GM21619 (cell line): ENCODE measurements around the gene TBCK.

Experiments
- ATAC-seq: cut with Tn5 transposase; IDR thresholded peaks from one replicate; pipeline ENCODE4 v1.9.1; 2021; ENCODE audit not compliant: unreplicated experiment

Gene TBCK

DNA sequence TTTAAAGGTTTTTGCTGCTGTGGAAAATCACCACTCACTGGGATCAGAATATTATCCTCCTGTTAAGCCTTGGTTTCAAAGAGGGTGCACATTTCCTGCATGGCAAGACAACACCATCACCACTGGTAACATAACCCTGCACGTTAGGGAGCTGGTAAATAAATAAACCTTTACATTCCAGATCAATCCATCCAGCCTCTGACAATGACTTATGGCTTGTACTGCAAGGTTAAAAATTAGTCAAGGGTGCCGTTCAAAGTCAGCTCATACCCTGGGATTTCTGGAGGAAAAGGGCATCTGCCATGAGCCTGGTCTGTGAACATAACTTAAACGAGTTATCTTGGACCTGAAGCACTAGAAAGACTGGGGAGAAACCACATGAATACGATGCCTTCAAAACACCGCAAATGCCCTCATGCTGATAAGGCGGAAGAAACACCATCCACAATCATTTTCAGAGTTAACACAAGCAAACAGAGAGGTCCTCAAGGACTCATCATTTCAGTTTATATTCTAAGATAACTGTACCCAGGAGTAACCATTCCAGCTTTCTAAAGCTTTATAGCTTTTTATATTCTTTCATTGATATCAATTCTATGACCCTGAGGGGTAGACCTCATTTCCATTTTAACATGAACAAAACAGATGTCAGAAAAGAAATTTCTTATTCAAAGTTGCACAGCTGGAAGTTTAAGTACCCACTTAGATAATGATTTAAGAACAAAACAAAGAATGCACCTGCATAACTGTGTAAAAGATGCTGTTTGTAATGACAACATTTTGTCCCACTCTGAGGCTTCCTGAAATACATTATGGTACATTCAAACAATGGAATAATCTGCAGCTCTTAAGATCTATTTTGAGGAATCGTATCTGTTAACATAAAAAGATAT is 317.6 kb downstream of the TBCK start:
- ATAC-seq: no peak

DNA sequence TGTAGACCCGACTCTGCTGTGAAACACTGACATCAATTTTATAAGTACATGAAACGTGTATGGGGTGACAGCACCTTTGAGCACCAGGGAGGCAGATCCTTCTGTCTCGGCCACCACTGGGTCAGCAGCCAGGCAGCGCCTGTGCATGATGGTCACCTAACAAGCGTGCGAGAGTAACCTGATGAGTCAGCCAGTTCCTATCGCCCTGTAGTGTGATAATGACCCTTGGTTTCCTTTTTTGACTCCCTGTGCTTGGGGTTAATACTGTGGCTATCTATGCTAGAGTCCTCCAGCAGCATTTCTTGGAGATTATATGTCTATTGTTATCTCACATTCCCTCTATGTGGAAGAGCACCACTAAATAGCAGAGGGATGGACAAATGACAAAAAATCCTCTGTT is 319.2 kb downstream of the TBCK start:
- ATAC-seq: no peak

DNA sequence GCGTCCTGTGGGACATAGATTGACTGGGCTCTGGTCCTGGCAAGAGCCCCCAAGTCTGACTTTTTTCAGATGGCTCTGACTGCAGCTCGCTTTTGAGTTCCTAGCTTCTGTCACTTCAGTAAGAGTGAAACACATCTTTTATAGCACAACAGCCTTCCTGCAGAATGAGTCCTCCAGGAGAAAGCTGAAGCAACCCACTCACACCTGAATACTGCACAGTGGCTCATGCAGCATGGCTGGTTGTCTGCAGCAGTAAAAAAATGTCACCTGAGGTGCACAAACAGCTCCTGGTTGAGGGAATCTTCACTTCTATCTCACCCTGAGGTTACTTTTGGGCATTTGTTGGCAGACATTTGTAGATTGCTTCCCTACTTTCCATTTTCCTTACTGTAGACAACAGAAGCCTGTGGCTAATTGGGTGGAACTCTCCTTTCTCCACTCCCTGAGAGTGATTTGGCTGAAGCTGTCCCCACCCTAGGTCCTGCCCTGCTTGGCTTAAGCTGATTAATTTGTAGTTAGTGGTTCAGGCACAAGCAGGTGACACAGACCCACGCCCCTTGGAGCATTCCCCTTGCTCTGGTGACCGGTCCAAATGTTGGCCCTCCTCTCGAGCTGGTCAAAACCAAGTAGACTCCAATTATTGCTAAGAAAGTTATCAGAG is 321.0 kb downstream of the TBCK start:
- no peak for ATAC-seq

DNA sequence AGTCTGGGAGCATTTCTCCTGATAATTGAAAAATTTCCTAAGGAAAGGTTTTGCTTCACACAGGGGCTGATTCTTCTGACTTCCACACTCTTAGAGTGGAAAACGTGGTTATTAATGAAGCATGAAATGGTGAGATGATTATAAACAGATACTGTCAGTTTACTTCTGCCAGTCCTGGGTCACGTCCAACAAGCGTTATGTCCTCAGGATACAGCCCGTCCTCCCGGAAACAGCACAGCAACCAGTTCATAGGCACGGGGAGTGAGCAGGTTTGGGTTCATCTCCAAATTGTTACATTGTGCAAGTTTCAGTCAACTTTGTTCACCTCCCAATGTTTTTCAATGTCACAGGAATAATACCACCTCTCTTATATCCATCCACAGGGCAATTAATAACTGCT is 321.9 kb downstream of the TBCK start:
- ATAC-seq: no peak

DNA sequence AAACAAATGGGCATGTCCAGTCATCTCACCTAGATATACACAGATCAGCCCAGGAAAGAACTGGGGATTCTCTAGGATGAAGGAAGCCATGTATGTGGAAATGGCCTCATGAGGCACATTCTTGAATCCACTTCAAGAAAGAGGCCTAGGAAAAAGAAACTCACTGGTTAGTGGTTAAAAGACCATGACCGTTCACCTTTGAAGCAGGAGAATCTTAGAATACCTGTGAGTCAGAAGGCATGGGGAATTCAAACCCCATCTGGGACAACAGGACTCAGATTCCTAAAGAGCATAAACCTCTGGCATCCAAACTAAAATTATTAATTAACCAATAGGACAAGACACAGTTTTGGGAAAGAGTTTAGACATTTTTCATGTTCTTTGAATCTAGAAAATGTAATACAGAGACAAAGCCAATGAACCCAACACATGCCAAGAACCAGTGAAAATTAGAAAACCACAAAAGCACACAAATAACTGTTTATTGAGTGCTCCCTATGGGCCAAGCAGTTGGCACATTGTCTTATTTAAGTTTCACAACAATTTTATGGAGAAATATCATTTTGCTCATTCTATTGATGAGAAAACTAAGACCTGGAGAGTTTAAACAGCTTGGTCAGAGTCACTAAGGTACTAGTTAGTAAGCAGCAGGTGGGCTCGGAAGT is 323.2 kb downstream of the TBCK start:
- no peak for ATAC-seq

DNA sequence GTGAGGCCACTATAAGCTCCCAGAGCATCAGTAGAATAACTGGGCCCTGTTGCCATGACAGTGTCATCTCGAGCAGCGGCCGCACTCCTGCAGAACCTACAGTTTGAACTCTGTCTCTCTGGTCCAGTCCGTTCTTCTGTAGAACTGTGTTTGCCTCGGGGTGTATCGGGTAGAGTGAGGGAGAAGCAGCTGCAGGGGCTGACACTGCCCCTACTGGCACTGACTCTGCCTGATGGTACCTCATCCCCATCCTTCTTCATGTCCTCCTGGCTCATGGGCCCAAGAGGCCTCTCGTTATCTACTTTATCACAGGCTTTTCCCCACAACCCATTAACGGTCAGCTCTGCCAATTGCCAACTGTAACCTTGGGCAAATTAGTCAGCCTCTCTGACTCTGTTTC is 324.3 kb downstream of the TBCK start:
- no peak for ATAC-seq
